ENCODE measurements around the gene GALNT1.

- TF ChIP-seq CTCF (IDR thresholded peaks at IDR 0.05) (no peak), EZH2 (IDR thresholded peaks at IDR 0.05) (no peak), EZH2phosphoT487 (IDR thresholded peaks at IDR 0.05) (no peak)
Observed at GRCh38 chr18:35680139-35680551, 98.6 kb downstream of the GALNT1 start.
